H7 (cell line): ENCODE measurements around the gene PIGU. TPM values are rescaled to one million over a fixed set of nuclear protein-coding genes. Genes with fewer than 3 reads are reported as not detected.

Source experiments
- DNase-seq: peaks from one replicate; pipeline ENCODE4 v3.0.0; 2012
- H3K27me3 ChIP-seq: 2 replicates; pipeline ENCODE4 v1.6.0; 2011; ENCODE audit warnings: mild to moderate bottlenecking, low read length; ENCODE audit not compliant: control insufficient read depth, insufficient read depth
- H3K36me3 ChIP-seq: replicated peaks from 2 replicates; pipeline ENCODE4 v1.5.1; 2011; ENCODE audit warnings: low read length; ENCODE audit not compliant: control insufficient read depth, insufficient read depth
- H3K4me3 ChIP-seq: 2 replicates; pipeline ENCODE4 v1.5.1; 2011; ENCODE audit warnings: low read depth, mild to moderate bottlenecking, control low read depth, low read length, moderate library complexity; ENCODE audit not compliant: insufficient read depth
- total RNA-seq: library from RNA; depleted of rRNA; stranded (reverse); fragments of >200 nt; shearing (Covaris generic); gene quantifications from 2 replicates; pipeline ENCODE4 v1.2.3, GENCODE V29; 2014

Gene PIGU
- total RNA-seq, 1 experiment from 2014 or later: 28.6 TPM

- H3K27me3 ChIP-seq: no peaks in the 10 kb centered on the region; the same call in 1 of the 2 replicates
- peak overlapping the region; percentile 64 for H3K4me3 ChIP-seq
- peaks cover 1% of the 10 kb centered on the region for H3K36me3 ChIP-seq
- peak; percentile 70 for DNase-seq
These were observed 117.4 kb downstream of the PIGU start for GRCh38 chr20:34559311-34560140.

GRCh38 chr20:34558320-34559218 is 118.3 kb downstream of the PIGU start, which contains the start of gene MAP1LC3A:
Gene MAP1LC3A, plus strand, starts transcription at chr20:34558718. Its CDS starts 151 bp downstream, at chr20:34558869.
- Histone ChIP-seq H3K36me3 (no peaks in the 10 kb centered on the region; the same call in 1 of the 2 replicates), H3K27me3 (no peaks in the 10 kb centered on the region; the same call in 1 of the 2 replicates), H3K4me3 (peak within 1 kb of the TSS; percentile 64)
- DNase-seq: peak; percentile 98

- no peak for DNase-seq
- H3K4me3 ChIP-seq: peak overlapping the region; percentile 64
These were observed 119.0 kb downstream of the PIGU start for GRCh38 chr20:34557936-34558319.

GRCh38 chr20:34553366-34553867 is 123.5 kb downstream of the PIGU start:
- Histone ChIP-seq H3K4me3 (no peak overlapping the region), H3K36me3 (no peaks in the 10 kb centered on the region)
- peak; percentile 37 for DNase-seq

More at GRCh38 chr20:34557936-34558319, 119.0 kb downstream of the PIGU start:
- Histone ChIP-seq H3K27me3 (no peaks in the 10 kb centered on the region; the same call in 1 of the 2 replicates), H3K36me3 (no peaks in the 10 kb centered on the region; the same call in 1 of the 2 replicates)

GRCh38 chr20:34552569-34552968 is 124.3 kb downstream of the PIGU start:
- no peaks in the 10 kb centered on the region for H3K27me3 ChIP-seq
- no peaks in the 10 kb centered on the region for H3K36me3 ChIP-seq
- H3K4me3 ChIP-seq: no peak overlapping the region
- peak; percentile 19 for DNase-seq

More at GRCh38 chr20:34553366-34553867, 123.5 kb downstream of the PIGU start:
- H3K27me3 ChIP-seq: no peaks in the 10 kb centered on the region; the same call in 1 of the 2 replicates

GRCh38 chr20:34549929-34550305 is 127.0 kb downstream of the PIGU start:
- Histone ChIP-seq H3K4me3 (no peak overlapping the region), H3K36me3 (no peaks in the 10 kb centered on the region), H3K27me3 (no peaks in the 10 kb centered on the region)
- DNase-seq: no peak

GRCh38 chr20:34549291-34549928 is 127.5 kb downstream of the PIGU start:
- no peaks in the 10 kb centered on the region for H3K36me3 ChIP-seq
- DNase-seq: peak; percentile 83
- H3K4me3 ChIP-seq: no peak overlapping the region
- H3K27me3 ChIP-seq: no peaks in the 10 kb centered on the region

- no peaks in the 10 kb centered on the region for H3K27me3 ChIP-seq
- no peaks in the 10 kb centered on the region for H3K36me3 ChIP-seq
- H3K4me3 ChIP-seq: no peak overlapping the region
- peak; percentile 37 for DNase-seq
These were observed 128.9 kb downstream of the PIGU start for GRCh38 chr20:34547844-34548613.

- Histone ChIP-seq H3K36me3 (no peaks in the 10 kb centered on the region), H3K4me3 (no peak overlapping the region), H3K27me3 (no peaks in the 10 kb centered on the region)
- DNase-seq: peak; percentile 38
These were observed 130.1 kb downstream of the PIGU start for GRCh38 chr20:34546751-34547181.

GRCh38 chr20:34544109-34544796 is 132.6 kb downstream of the PIGU start:
- Histone ChIP-seq H3K36me3 (peaks cover 10% of the 10 kb centered on the region), H3K4me3 (peak overlapping the region; percentile 22; the same call in 1 of the 2 replicates), H3K27me3 (no peaks in the 10 kb centered on the region)
- peak; percentile 85 for DNase-seq

GRCh38 chr20:34543463-34544056 is 133.3 kb downstream of the PIGU start:
- Histone ChIP-seq H3K4me3 (no peak overlapping the region), H3K36me3 (peaks cover 12% of the 10 kb centered on the region), H3K27me3 (no peaks in the 10 kb centered on the region)
- DNase-seq: peak; percentile 44

- Histone ChIP-seq H3K36me3 (peaks cover 15% of the 10 kb centered on the region), H3K4me3 (no peak overlapping the region), H3K27me3 (no peaks in the 10 kb centered on the region)
- DNase-seq: no peak
These were observed 134.5 kb downstream of the PIGU start for GRCh38 chr20:34542439-34542838.

GRCh38 chr20:34541917-34542316 is 135.0 kb downstream of the PIGU start:
- Histone ChIP-seq H3K4me3 (no peak overlapping the region), H3K27me3 (no peaks in the 10 kb centered on the region), H3K36me3 (peaks cover 16% of the 10 kb centered on the region)
- DNase-seq: no peak
